ENCODE measurements around the gene TUBB4B.

Gene TUBB4B

GRCh38 chr9:137213160-137214060 lies 27.7 kb upstream of the TUBB4B start:
- no peak for DNase-seq

- DNase-seq: no peak
Measured at GRCh38 chr9:137214620-137215019, 26.5 kb upstream of the TUBB4B start.

GRCh38 chr9:137215196-137215986 lies 25.7 kb upstream of the TUBB4B start:
- no peak for DNase-seq

GRCh38 chr9:137216188-137216965 lies 24.7 kb upstream of the TUBB4B start:
- no peak for DNase-seq

GRCh38 chr9:137217276-137218211 lies 23.5 kb upstream of the TUBB4B start:
- peak; percentile 30 for DNase-seq

GRCh38 chr9:137218212-137218753 lies 22.8 kb upstream of the TUBB4B start:
- DNase-seq: no peak

- no peak for DNase-seq
Measured at GRCh38 chr9:137218754-137219271, 22.3 kb upstream of the TUBB4B start.

- DNase-seq: no peak
Measured at GRCh38 chr9:137219757-137220316, 21.2 kb upstream of the TUBB4B start.

GRCh38 chr9:137220317-137221094 lies 20.6 kb upstream of the TUBB4B start:
- no peak for DNase-seq

GRCh38 chr9:137221095-137221505 lies 20.0 kb upstream of the TUBB4B start:
- no peak for DNase-seq

GRCh38 chr9:137221506-137222111 lies 19.5 kb upstream of the TUBB4B start:
- DNase-seq: no peak

GRCh38 chr9:137222190-137223077 lies 18.7 kb upstream of the TUBB4B start, which contains the start of gene RNF208:
TSS of gene RNF208 (minus strand) at chr9:137222240. CDS start at chr9:137221212, 1,028 bp downstream.
- peak; percentile 44 for DNase-seq

- peak; percentile 95 for DNase-seq
Measured at GRCh38 chr9:137223078-137223970, 17.8 kb upstream of the TUBB4B start.

- no peak for DNase-seq
Measured at GRCh38 chr9:137224830-137225694, 16.0 kb upstream of the TUBB4B start, which contains the start of gene CYSRT1. TSS of gene CYSRT1 (plus strand) at chr9:137225174. CDS start at chr9:137225622, 448 bp downstream.

GRCh38 chr9:137225699-137226331 lies 15.3 kb upstream of the TUBB4B start:
- no peak for DNase-seq
